Measurements from ENCODE around the gene CEPT1.

The CEPT1 gene

GRCh38 chr1:111234258-111234657 lies 94.2 kb downstream of the CEPT1 start:
- Histone ChIP-seq H3K27me3 (ENCODE audit: low read depth, low read length) (no peaks in the 10 kb centered on the region), H3K36me3 (replicated peaks; ENCODE audit: low read depth, low read length) (no peaks in the 10 kb centered on the region), H4K20me1 (ENCODE audit: insufficient read depth, low read length) (no peaks in the 10 kb centered on the region), H3K4me1 (ENCODE audit: low read length) (peaks cover 5% of the 10 kb centered on the region; the same call in 1 of the 2 replicates), H3K4me3 (ENCODE audit: low read length) (no peak overlapping the region), H2AFZ (ENCODE audit: low read depth, low read length) (no peak overlapping the region), H3K79me2 (ENCODE audit: low read length) (no peaks in the 10 kb centered on the region), H3K9ac (ENCODE audit: low read length) (no peak overlapping the region), H3K4me2 (ENCODE audit: low read length) (no peak overlapping the region), H3K27ac (ENCODE audit: low read length) (no peak overlapping the region), H3K9me3 (ENCODE audit: insufficient read depth, low read length) (no peaks in the 10 kb centered on the region)
- TF ChIP-seq, protein P1, sequence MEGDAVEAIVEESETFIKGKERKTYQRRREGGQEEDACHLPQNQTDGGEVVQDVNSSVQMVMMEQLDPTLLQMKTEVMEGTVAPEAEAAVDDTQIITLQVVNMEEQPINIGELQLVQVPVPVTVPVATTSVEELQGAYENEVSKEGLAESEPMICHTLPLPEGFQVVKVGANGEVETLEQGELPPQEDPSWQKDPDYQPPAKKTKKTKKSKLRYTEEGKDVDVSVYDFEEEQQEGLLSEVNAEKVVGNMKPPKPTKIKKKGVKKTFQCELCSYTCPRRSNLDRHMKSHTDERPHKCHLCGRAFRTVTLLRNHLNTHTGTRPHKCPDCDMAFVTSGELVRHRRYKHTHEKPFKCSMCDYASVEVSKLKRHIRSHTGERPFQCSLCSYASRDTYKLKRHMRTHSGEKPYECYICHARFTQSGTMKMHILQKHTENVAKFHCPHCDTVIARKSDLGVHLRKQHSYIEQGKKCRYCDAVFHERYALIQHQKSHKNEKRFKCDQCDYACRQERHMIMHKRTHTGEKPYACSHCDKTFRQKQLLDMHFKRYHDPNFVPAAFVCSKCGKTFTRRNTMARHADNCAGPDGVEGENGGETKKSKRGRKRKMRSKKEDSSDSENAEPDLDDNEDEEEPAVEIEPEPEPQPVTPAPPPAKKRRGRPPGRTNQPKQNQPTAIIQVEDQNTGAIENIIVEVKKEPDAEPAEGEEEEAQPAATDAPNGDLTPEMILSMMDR (IDR thresholded peaks at IDR 0.05; ENCODE audit: low read depth, low read length): no peak
- TF ChIP-seq EZH2phosphoT487 (IDR thresholded peaks at IDR 0.05; ENCODE audit: low read depth): no peak
